GM19351 (cell line): ENCODE data around the gene RAB44.

Experiments
- ATAC-seq: cut with Tn5 transposase; IDR thresholded peaks from one replicate; pipeline ENCODE4 v1.9.1; 2021; ENCODE audit warnings: mild to moderate bottlenecking, moderate library complexity; ENCODE audit not compliant: unreplicated experiment

RAB44 gene

GRCh38 chr6:36749829-36750489 lies 52.3 kb downstream of the RAB44 start:
- no peak for ATAC-seq

- no peak for ATAC-seq
Measured at GRCh38 chr6:36751091-36751490, 53.5 kb downstream of the RAB44 start.

- no peak for ATAC-seq
Measured at GRCh38 chr6:36751833-36752186, 54.2 kb downstream of the RAB44 start.

GRCh38 chr6:36752187-36752885 lies 54.7 kb downstream of the RAB44 start:
- no peak for ATAC-seq

GRCh38 chr6:36752886-36753506 lies 55.4 kb downstream of the RAB44 start:
- no peak for ATAC-seq

- ATAC-seq: no peak
Measured at GRCh38 chr6:36753671-36754405, 56.2 kb downstream of the RAB44 start.

GRCh38 chr6:36754582-36755434 lies 57.2 kb downstream of the RAB44 start:
- no peak for ATAC-seq

- peak; percentile 44 for ATAC-seq
Measured at GRCh38 chr6:36755435-36756348, 58.1 kb downstream of the RAB44 start.

GRCh38 chr6:36756786-36757185 lies 59.2 kb downstream of the RAB44 start:
- ATAC-seq: no peak

GRCh38 chr6:36757206-36757605 lies 59.6 kb downstream of the RAB44 start:
- no peak for ATAC-seq

GRCh38 chr6:36757943-36758508 lies 60.4 kb downstream of the RAB44 start:
- no peak for ATAC-seq

- no peak for ATAC-seq
Measured at GRCh38 chr6:36758516-36759147, 61.0 kb downstream of the RAB44 start.

GRCh38 chr6:36759148-36759759 lies 61.6 kb downstream of the RAB44 start:
- ATAC-seq: peak; percentile 46

GRCh38 chr6:36760685-36761435 lies 63.2 kb downstream of the RAB44 start:
- no peak for ATAC-seq

GRCh38 chr6:36762123-36762522 lies 64.5 kb downstream of the RAB44 start:
- no peak for ATAC-seq

- ATAC-seq: no peak
Measured at GRCh38 chr6:36765190-36765589, 67.6 kb downstream of the RAB44 start.

- ATAC-seq: peak; percentile 73
Measured at GRCh38 chr6:36765594-36766398, 68.2 kb downstream of the RAB44 start.
